ENCODE measurements around the gene UGT1A3. TPM values are rescaled to one million over a fixed set of nuclear protein-coding genes. Genes with fewer than 3 reads are reported as not detected.

The UGT1A3 gene
- total RNA-seq, 6 experiments from 2014 or later = not detected

GRCh38 chr2:233816334-233816733, 87.5 kb downstream of the UGT1A3 start:
- H3K27ac Mint-ChIP-seq = no peak overlapping the region
- peaks cover 18% of the 10 kb centered on the region for H3K27me3 Mint-ChIP-seq (ENCODE audit: insufficient read depth)
- no peak for DNase-seq

GRCh38 chr2:233816771-233817170, 87.9 kb downstream of the UGT1A3 start:
- Mint-ChIP-seq H3K27me3 (ENCODE audit: insufficient read depth) (peaks cover 20% of the 10 kb centered on the region), H3K4me1 (ENCODE audit: low read depth) (no peaks in the 10 kb centered on the region), H3K4me3 (no peak overlapping the region), H3K36me3 (ENCODE audit: low read depth) (no peaks in the 10 kb centered on the region), H3K27ac (no peak overlapping the region), H3K9me3 (no peaks in the 10 kb centered on the region)
- DNase-seq = no peak
- TF ChIP-seq CTCF (IDR thresholded peaks at IDR 0.05) = no peak

More at GRCh38 chr2:233816334-233816733, 87.5 kb downstream of the UGT1A3 start:
- no peak overlapping the region for H3K4me3 Mint-ChIP-seq
- no peak for TF ChIP-seq CTCF (IDR thresholded peaks at IDR 0.05)
- H3K36me3 Mint-ChIP-seq (ENCODE audit: low read depth) = no peaks in the 10 kb centered on the region
- no peaks in the 10 kb centered on the region for H3K4me1 Mint-ChIP-seq (ENCODE audit: low read depth)
- no peaks in the 10 kb centered on the region for H3K9me3 Mint-ChIP-seq

- Mint-ChIP-seq H3K9me3 (no peaks in the 10 kb centered on the region), H3K27me3 (ENCODE audit: insufficient read depth) (peaks cover 20% of the 10 kb centered on the region), H3K36me3 (ENCODE audit: low read depth) (no peaks in the 10 kb centered on the region), H3K27ac (no peak overlapping the region), H3K4me1 (ENCODE audit: low read depth) (no peaks in the 10 kb centered on the region), H3K4me3 (no peak overlapping the region)
- TF ChIP-seq CTCF (IDR thresholded peaks at IDR 0.05) = no peak
- no peak for DNase-seq
These were observed 88.6 kb downstream of the UGT1A3 start for GRCh38 chr2:233817361-233817911.

- H3K27ac Mint-ChIP-seq = no peak overlapping the region
- no peak overlapping the region for H3K4me3 Mint-ChIP-seq
- no peak for DNase-seq
- no peaks in the 10 kb centered on the region for H3K9me3 Mint-ChIP-seq
- H3K4me1 Mint-ChIP-seq (ENCODE audit: low read depth) = no peaks in the 10 kb centered on the region
- no peak for TF ChIP-seq CTCF (IDR thresholded peaks at IDR 0.05)
- peaks cover 22% of the 10 kb centered on the region for H3K27me3 Mint-ChIP-seq (ENCODE audit: insufficient read depth)
- H3K36me3 Mint-ChIP-seq (ENCODE audit: low read depth) = no peaks in the 10 kb centered on the region
These were observed 89.3 kb downstream of the UGT1A3 start for GRCh38 chr2:233817995-233818638.

- H3K27me3 Mint-ChIP-seq (ENCODE audit: insufficient read depth) = peaks cover 23% of the 10 kb centered on the region
- no peaks in the 10 kb centered on the region for H3K4me1 Mint-ChIP-seq (ENCODE audit: low read depth)
- H3K4me3 Mint-ChIP-seq = no peak overlapping the region
These were observed 90.1 kb downstream of the UGT1A3 start for GRCh38 chr2:233818639-233819621.

More at GRCh38 chr2:233818639-233819621, 90.1 kb downstream of the UGT1A3 start:
- no peaks in the 10 kb centered on the region for H3K36me3 Mint-ChIP-seq (ENCODE audit: low read depth)
- no peak for DNase-seq
- H3K9me3 Mint-ChIP-seq = no peaks in the 10 kb centered on the region
- no peak for TF ChIP-seq CTCF (IDR thresholded peaks at IDR 0.05)
- H3K27ac Mint-ChIP-seq = no peak overlapping the region

Measured in HFFc6 (cell line).